BE2C (cell line): ENCODE results near the gene NUP62.
"Not testable (repeated sequence)": the region's sequence is repeated elsewhere in the genome, so short reads cannot be mapped to it uniquely, and the experiment has no call there.

Experiments used
- DNase-seq: peaks from one replicate; pipeline ENCODE4 v3.0.0-alpha.2; 2020
- H3K27me3 ChIP-seq: fragments of 250-450 bp; sonication (Bioruptor Pico); 2 replicates; pipeline ENCODE4 v1.5.1; 2020; ENCODE audit warnings: mild to moderate bottlenecking
- H3K36me3 ChIP-seq: fragments of 250-450 bp; sonication (Bioruptor Pico); 2 replicates; pipeline ENCODE4 v1.5.1; 2020; ENCODE audit warnings: mild to moderate bottlenecking
- H3K4me1 ChIP-seq: fragments of 250-450 bp; sonication (Bioruptor Pico); 2 replicates; pipeline ENCODE4 v1.5.1; 2020
- H3K4me3 ChIP-seq: 2 replicates; pipeline ENCODE4 v1.5.1; 2011; ENCODE audit warnings: low read depth, low read length
- H3K9me3 ChIP-seq: fragments of 250-450 bp; sonication (Bioruptor Pico); 2 replicates; pipeline ENCODE4 v1.5.1; 2020
- CTCF ChIP-seq: IDR thresholded peaks from 2 replicates; pipeline ENCODE4 v1.5.1; 2012; ENCODE audit warnings: mild to moderate bottlenecking, low read depth, low read length

The NUP62 gene

GRCh38 chr19:49927526-49928264 is 1.6 kb downstream of the NUP62 start:
- no peak for DNase-seq
- Histone ChIP-seq H3K9me3 (no peaks in the 10 kb centered on the region), H3K36me3 (peaks cover 50% of the 10 kb centered on the region), H3K4me1 (peaks cover 14% of the 10 kb centered on the region), H3K27me3 (no peaks in the 10 kb centered on the region), H3K4me3 (peak overlapping the region; percentile 64)
- no peak for TF ChIP-seq CTCF

DNA sequence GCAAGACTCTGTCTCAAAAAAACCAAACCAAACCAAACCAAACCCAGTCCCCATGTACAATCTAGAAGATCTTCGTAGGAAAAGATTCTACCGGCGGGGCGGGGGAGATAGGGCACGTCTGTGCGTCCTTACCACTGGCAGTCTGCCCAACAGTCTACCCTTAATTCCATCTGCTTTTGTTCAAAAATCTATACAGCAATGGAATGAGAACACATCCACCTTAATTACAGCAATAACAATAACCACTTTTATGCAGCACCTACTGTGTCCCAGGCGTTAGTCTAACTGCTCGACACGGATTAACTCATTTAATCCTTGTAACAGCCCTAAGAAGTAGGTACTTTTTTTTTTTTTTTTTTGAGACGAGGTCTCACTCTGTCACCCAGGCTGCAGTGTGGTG is 2.8 kb downstream of the NUP62 start:
- no peaks in the 10 kb centered on the region for H3K9me3 ChIP-seq
- DNase-seq: no peak
- peaks cover 14% of the 10 kb centered on the region for H3K4me1 ChIP-seq
- H3K4me3 ChIP-seq: no peak overlapping the region
- H3K27me3 ChIP-seq: no peaks in the 10 kb centered on the region
- H3K36me3 ChIP-seq: peaks cover 62% of the 10 kb centered on the region
- no peak for TF ChIP-seq CTCF

DNA sequence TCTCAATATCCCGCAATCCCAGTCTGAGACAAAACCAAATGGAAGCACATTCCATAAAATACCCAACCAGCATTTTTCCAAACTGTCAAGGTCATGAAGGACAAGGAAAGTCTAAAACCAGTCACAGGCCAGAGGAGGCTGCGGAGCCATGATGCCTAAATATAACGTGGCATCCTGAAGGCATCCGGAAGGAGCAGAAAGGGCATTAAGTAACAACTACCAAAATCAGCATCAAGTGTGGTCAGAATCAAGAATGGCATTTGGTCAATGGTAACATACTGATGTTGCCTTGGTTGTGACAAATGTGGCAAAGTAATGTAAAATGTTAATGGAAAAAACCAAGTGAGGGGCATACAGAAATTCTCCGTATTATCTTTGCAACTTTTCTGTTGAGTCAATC is 3.8 kb downstream of the NUP62 start:
- Histone ChIP-seq H3K9me3 (no peaks in the 10 kb centered on the region), H3K36me3 (peaks cover 72% of the 10 kb centered on the region), H3K27me3 (no peaks in the 10 kb centered on the region), H3K4me3 (no peak overlapping the region), H3K4me1 (peaks cover 14% of the 10 kb centered on the region)
- TF ChIP-seq CTCF: no peak
- no peak for DNase-seq

DNA sequence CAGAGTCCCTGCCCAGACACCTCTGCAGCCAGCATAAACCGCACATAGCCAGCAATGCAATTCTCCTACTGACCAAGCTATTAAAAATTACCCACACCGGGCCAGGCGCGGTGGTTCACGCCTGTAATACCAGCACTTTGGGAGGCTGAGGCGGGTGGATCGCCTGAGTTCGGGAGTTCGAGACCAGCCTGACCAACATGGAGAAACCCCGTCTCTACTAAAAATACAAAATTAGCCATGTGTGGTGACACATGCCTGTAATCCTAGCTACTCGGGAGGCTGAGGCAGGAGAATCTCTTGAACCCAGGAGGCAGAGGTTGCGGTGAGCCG is 4.5 kb downstream of the NUP62 start:
- H3K9me3 ChIP-seq, DNase-seq, H3K27me3 ChIP-seq: not testable (repeated sequence)
- Histone ChIP-seq H3K4me3 (peak overlapping the region; percentile 13; the same call in 1 of the 2 replicates), H3K4me1 (peaks cover 14% of the 10 kb centered on the region), H3K36me3 (peaks cover 77% of the 10 kb centered on the region)

- Histone ChIP-seq H3K27me3 (no peaks in the 10 kb centered on the region), H3K36me3 (peaks cover 82% of the 10 kb centered on the region), H3K9me3 (no peaks in the 10 kb centered on the region), H3K4me1 (peaks cover 14% of the 10 kb centered on the region), H3K4me3 (peak overlapping the region; percentile 13)
- TF ChIP-seq CTCF: no peak
- peak; percentile 40 for DNase-seq
These were observed 5.1 kb downstream of the NUP62 start for GRCh38 chr19:49924004-49924880.

DNA sequence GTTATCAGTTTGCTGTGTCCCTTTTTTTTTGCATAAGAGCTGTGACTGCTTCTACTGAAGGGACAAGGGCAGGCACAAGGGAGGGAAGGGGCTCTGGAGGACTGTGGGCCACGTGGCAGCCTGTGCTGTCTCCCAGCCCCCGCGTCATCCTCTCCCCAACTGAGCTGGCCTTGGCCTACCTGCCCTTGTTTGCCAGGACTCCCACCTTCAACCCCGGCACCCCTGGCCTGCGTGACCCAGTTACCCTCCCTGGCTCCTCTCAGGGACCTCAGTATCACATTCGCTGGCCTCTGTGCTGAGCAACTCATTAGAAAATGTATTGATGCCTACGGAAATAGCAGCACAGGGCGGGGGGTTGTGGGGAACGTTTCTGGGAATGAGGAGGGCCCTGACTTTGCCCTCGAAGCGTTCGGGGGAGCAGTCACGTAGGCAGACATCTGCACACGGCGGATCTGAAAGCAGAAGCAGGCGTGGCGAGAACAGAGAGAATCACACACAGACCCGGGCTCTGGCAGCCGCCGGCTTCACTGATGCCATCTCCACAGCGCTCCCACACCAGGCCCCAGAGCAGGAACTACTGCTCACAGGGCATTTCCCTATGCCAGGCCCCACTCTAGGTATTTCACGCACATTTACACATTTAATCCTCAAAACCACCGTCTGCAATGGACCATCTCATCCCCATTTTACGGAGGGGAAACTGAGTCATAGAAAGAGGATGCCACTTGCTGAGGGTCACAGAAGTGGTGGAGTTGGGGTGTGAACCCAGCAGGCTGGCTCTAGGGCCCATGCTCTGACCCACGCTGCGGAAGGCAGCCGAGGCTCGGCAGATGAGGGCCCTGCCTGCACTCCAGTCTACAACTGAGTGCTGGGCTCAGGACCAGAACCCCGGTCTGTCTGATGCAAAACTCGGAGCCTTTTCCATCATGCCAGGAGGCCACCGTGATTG is 6.0 kb downstream of the NUP62 start:
- no peak for TF ChIP-seq CTCF
- H3K27me3 ChIP-seq: no peaks in the 10 kb centered on the region
- DNase-seq: no peak
- H3K4me3 ChIP-seq: peak overlapping the region; percentile 13
- H3K36me3 ChIP-seq: peaks cover 88% of the 10 kb centered on the region
- H3K4me1 ChIP-seq: peaks cover 14% of the 10 kb centered on the region
- H3K9me3 ChIP-seq: no peaks in the 10 kb centered on the region
